RWPE2 (cell line): ENCODE data around the gene EEA1.

ENCODE experiments used
- ATAC-seq: fragments of 200-7000 bp; cut with Tn5 transposase; 3 replicates; pipeline ENCODE4 v1.9.1; 2021; ENCODE audit warnings: low read depth
- DNase-seq: peaks from one replicate; pipeline ENCODE4 v3.0.0-alpha.2; 2020; ENCODE audit warnings: low spot score
- H3K27ac ChIP-seq: fragments of 450-650 bp; 2 replicates; pipeline ENCODE4 v1.5.1; 2017; ENCODE audit warnings: mild to moderate bottlenecking; ENCODE audit not compliant: poor library complexity, severe bottlenecking
- H3K27me3 ChIP-seq: fragments of 250-450 bp; sonication (Bioruptor Pico); 2 replicates; pipeline ENCODE4 v1.5.1; 2021; ENCODE audit warnings: mild to moderate bottlenecking, moderate library complexity; ENCODE audit not compliant: insufficient read depth, poor library complexity, severe bottlenecking
- H3K36me3 ChIP-seq: fragments of 250-450 bp; sonication (Bioruptor Pico); 2 replicates; pipeline ENCODE4 v1.5.1; 2020; ENCODE audit warnings: low read depth, mild to moderate bottlenecking, moderate library complexity
- H3K4me1 ChIP-seq: fragments of 250-450 bp; sonication (Bioruptor Pico); 2 replicates; pipeline ENCODE4 v1.5.1; 2021; ENCODE audit warnings: mild to moderate bottlenecking, moderate library complexity; ENCODE audit not compliant: insufficient read depth, poor library complexity, severe bottlenecking
- H3K4me3 ChIP-seq: fragments of 250-450 bp; sonication (Bioruptor Pico); 2 replicates; pipeline ENCODE4 v1.5.1; 2021; ENCODE audit warnings: mild to moderate bottlenecking, moderate library complexity; ENCODE audit not compliant: severe bottlenecking
- H3K9me3 ChIP-seq: fragments of 250-450 bp; sonication (Bioruptor Pico); 2 replicates; pipeline ENCODE4 v1.5.1; 2021; ENCODE audit warnings: mild to moderate bottlenecking, moderate library complexity; ENCODE audit not compliant: severe bottlenecking
- TF ChIP-seq, protein P1 (sequence below): fragments of 450-650 bp; IDR thresholded peaks from one replicate; pipeline ENCODE4 v1.5.1; 2017; ENCODE audit warnings: mild to moderate bottlenecking, moderate library complexity; ENCODE audit not compliant: poor library complexity, severe bottlenecking

EEA1 gene

DNA sequence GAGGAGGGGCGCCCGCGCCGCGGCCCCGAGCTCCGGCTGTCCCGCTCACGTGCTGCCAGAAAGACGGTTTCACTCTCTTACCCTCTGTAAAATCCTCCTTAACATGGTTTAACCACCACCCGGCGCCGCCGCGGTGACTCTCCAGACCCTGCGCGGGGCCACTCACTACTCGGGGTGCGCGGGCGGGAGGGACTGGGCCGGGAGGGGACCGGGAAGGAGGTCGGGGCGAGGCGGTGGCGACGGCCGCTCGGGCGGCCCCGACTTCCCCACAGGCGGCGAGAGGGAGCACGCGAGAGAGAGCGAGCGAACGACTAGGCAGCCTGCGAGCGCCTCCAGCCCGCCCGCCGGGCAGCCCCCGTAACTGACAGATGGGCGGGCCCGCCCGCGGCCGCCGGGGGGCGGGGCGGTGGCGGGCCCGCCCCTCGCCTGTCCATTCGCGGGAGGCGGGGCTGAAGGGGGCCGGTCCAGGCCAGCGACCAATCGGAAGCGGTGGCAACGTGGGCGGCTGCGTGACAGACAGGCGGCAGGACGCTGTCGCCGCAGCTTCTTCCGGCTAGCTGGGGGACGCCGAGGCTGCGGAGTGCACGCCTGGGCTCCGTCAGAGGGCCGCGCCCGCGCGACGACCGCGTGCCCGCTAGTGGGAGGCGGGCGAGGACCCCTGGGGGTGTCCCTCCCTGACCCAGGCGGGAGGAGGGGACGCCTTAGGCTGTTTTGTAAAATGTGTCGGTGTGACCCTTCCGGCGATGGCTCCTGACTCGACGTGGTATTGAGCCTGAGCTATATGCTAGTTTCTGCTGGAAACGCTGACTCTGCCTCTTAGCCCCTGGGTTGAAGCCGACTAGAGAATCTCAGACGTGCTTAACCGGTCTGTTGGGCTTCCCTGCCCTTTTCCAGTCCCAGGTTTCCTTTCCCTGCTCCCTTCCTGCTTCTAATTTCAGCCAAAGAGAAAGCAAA is at the start of gene EEA1:
Gene EEA1 (minus strand): TSS at position 334 of the 954 bp plus-strand sequence. CDS start 229 bp downstream, at position 105.
- H3K9me3 ChIP-seq: no peaks in the 10 kb centered on the region
- ATAC-seq (peak; percentile 82), DNase-seq (peak; percentile 95)
- H3K27me3 ChIP-seq: no peaks in the 10 kb centered on the region
- TF ChIP-seq, protein P1, sequence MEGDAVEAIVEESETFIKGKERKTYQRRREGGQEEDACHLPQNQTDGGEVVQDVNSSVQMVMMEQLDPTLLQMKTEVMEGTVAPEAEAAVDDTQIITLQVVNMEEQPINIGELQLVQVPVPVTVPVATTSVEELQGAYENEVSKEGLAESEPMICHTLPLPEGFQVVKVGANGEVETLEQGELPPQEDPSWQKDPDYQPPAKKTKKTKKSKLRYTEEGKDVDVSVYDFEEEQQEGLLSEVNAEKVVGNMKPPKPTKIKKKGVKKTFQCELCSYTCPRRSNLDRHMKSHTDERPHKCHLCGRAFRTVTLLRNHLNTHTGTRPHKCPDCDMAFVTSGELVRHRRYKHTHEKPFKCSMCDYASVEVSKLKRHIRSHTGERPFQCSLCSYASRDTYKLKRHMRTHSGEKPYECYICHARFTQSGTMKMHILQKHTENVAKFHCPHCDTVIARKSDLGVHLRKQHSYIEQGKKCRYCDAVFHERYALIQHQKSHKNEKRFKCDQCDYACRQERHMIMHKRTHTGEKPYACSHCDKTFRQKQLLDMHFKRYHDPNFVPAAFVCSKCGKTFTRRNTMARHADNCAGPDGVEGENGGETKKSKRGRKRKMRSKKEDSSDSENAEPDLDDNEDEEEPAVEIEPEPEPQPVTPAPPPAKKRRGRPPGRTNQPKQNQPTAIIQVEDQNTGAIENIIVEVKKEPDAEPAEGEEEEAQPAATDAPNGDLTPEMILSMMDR: peak; percentile 33
- H3K36me3 ChIP-seq: no peaks in the 10 kb centered on the region
- H3K4me1 ChIP-seq: peaks cover 11% of the 10 kb centered on the region
- H3K27ac ChIP-seq: peak within 1 kb of the TSS; percentile 77
- H3K4me3 ChIP-seq: peak within 1 kb of the TSS; percentile 66

DNA sequence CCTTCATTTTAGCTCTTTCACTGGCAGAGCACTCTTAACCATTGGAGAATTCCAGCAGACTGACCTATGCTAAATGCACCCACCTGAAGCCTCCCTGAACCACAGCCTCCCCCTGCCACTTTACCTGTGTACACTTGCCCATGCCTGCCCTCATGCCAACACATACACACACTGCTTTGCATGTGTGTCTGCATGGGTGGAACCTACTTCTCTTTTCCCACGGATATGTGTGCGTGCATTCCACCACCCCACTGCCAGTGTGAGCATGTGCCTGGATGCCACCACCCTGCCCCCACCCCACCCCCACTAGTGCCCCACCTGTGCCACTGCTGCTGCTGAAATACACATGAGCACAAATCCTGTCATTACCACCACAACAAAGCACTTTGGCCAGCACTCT is 49.5 kb upstream of the EEA1 start:
- peaks cover 9% of the 10 kb centered on the region for H3K9me3 ChIP-seq
- ATAC-seq (no peak), DNase-seq (no peak)
- peaks cover 4% of the 10 kb centered on the region for H3K4me1 ChIP-seq
- H3K27me3 ChIP-seq: no peaks in the 10 kb centered on the region
- no peak overlapping the region for H3K27ac ChIP-seq
- TF ChIP-seq, protein P1: no peak
- H3K4me3 ChIP-seq: no peak overlapping the region
- H3K36me3 ChIP-seq: no peaks in the 10 kb centered on the region

DNA sequence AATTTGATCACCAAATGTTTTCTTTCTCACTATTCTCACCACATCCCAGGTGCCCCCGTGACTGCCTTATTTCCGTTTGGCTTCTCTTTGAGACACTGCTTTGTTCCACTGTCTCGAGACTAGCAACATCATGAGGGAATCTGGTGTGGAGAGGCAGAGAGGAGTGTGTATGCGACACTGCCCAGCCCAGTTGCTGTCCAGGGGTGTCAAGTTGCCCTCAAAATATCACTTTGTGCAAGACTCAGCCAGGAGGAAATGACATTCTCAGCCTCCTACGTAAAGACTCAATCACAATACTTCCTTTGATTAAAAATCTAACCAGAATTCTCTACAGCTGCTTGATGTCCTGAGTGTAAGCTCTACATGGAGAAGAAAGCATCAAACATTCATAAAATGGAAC is 48.2 kb upstream of the EEA1 start:
- no peak for ATAC-seq
- H3K36me3 ChIP-seq: no peaks in the 10 kb centered on the region
- TF ChIP-seq, protein P1: no peak
- no peaks in the 10 kb centered on the region for H3K27me3 ChIP-seq
- peaks cover 12% of the 10 kb centered on the region for H3K4me1 ChIP-seq
- no peak overlapping the region for H3K4me3 ChIP-seq
- no peak for DNase-seq
- no peak overlapping the region for H3K27ac ChIP-seq
- H3K9me3 ChIP-seq: peaks cover 9% of the 10 kb centered on the region

DNA sequence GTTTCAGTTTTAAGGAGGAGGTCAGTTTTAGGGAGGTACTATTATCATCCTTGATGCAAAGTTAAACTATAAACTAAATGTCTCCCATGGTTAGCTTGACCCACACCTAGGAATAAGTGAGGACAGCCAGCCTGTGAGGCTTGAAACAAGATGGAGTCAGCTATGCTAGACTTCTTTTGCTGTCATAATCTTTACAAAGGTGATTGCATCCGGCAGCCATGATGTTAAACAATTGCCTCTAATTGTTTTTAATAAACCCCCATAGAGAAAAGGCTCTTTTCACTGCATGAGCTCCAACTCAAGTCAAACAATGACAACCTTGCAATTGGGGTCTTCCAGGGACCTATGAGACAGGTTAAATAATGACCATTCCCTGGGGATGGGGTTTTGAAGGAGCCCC is 45.7 kb upstream of the EEA1 start:
- TF ChIP-seq, protein P1: no peak
- DNase-seq: no peak

DNA sequence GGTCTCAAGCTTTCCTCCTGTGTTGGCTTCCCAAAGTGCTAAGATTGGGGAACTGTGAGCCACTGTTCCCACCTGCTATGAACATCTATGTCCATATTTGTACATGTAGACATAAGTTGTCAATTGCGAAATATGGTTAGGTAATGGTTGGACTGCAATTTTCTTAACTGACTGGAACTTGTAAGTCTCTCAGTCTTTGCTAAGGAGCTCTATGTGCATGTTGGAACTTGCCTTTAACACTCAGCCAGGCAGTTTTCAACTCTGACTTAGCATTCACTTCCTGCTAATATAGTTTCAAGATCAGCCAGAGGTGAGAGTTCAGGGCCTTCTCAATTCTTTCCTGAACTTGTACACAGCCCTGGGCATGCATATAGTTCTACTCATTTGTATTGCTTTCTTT is 44.5 kb upstream of the EEA1 start:
- ATAC-seq: peak; percentile 78
- TF ChIP-seq, protein P1: no peak
- H3K27ac ChIP-seq: peak overlapping the region; percentile 85

More for the DNA sequence above, 45.7 kb upstream of the EEA1 start:
- Histone ChIP-seq H3K4me3 (no peak overlapping the region), H3K9me3 (peaks cover 9% of the 10 kb centered on the region), H3K36me3 (no peaks in the 10 kb centered on the region), H3K27ac (peak overlapping the region; percentile 85), H3K27me3 (no peaks in the 10 kb centered on the region), H3K4me1 (peaks cover 30% of the 10 kb centered on the region)
- ATAC-seq: no peak

More for the DNA sequence above, 44.5 kb upstream of the EEA1 start:
- Histone ChIP-seq H3K4me1 (peaks cover 30% of the 10 kb centered on the region), H3K4me3 (no peak overlapping the region), H3K9me3 (peaks cover 9% of the 10 kb centered on the region), H3K27me3 (no peaks in the 10 kb centered on the region), H3K36me3 (no peaks in the 10 kb centered on the region)
- peak; percentile 61 for DNase-seq
